ENCODE measurements around the gene BCAS3.

BCAS3 gene

GRCh38 chr17:61168506-61168905 is 490.9 kb downstream of the BCAS3 start:
- DNase-seq: no peak

- DNase-seq: no peak
These were observed 496.7 kb downstream of the BCAS3 start for GRCh38 chr17:61174310-61174709.

- no peak for DNase-seq
These were observed 497.9 kb downstream of the BCAS3 start for GRCh38 chr17:61175298-61176142.

GRCh38 chr17:61177351-61177750 is 499.7 kb downstream of the BCAS3 start:
- DNase-seq: no peak

- no peak for DNase-seq
These were observed 500.6 kb downstream of the BCAS3 start for GRCh38 chr17:61178284-61178683.

GRCh38 chr17:61179380-61179806 is 501.7 kb downstream of the BCAS3 start:
- peak; percentile 42 for DNase-seq

- no peak for DNase-seq
These were observed 506.1 kb downstream of the BCAS3 start for GRCh38 chr17:61183793-61184192.

GRCh38 chr17:61185385-61185784 is 507.7 kb downstream of the BCAS3 start:
- DNase-seq: no peak

GRCh38 chr17:61187038-61187437 is 509.4 kb downstream of the BCAS3 start:
- DNase-seq: no peak

GRCh38 chr17:61188081-61188480 is 510.4 kb downstream of the BCAS3 start:
- no peak for DNase-seq

- DNase-seq: no peak
These were observed 512.3 kb downstream of the BCAS3 start for GRCh38 chr17:61189968-61190367.

GRCh38 chr17:61196302-61196704 is 518.7 kb downstream of the BCAS3 start:
- no peak for DNase-seq

GRCh38 chr17:61196799-61197198 is 519.1 kb downstream of the BCAS3 start:
- no peak for DNase-seq

- no peak for DNase-seq
These were observed 522.0 kb downstream of the BCAS3 start for GRCh38 chr17:61199431-61200338.

- no peak for DNase-seq
These were observed 522.7 kb downstream of the BCAS3 start for GRCh38 chr17:61200339-61200715.

GRCh38 chr17:61201211-61201610 is 523.6 kb downstream of the BCAS3 start:
- DNase-seq: no peak

GRCh38 chr17:61202564-61202963 is 524.9 kb downstream of the BCAS3 start:
- DNase-seq: no peak

- no peak for DNase-seq
These were observed 526.0 kb downstream of the BCAS3 start for GRCh38 chr17:61203671-61204131.

GRCh38 chr17:61204456-61204855 is 526.8 kb downstream of the BCAS3 start:
- no peak for DNase-seq

GRCh38 chr17:61205401-61205800 is 527.8 kb downstream of the BCAS3 start:
- DNase-seq: no peak

GRCh38 chr17:61205931-61206330 is 528.3 kb downstream of the BCAS3 start:
- no peak for DNase-seq

GRCh38 chr17:61206922-61207321 is 529.3 kb downstream of the BCAS3 start:
- DNase-seq: no peak

- peak; percentile 51 for DNase-seq
These were observed 530.9 kb downstream of the BCAS3 start for GRCh38 chr17:61208301-61209105.

Measured in retina (tissue), 1 donor.